ELF-1 (cell line): Measurements from ENCODE around the gene PCGF1.
"Not testable (repeated sequence)": the region's sequence is repeated elsewhere in the genome, so short reads cannot be mapped to it uniquely, and the experiment has no call there.

Source experiments
- DNase-seq: peaks from one replicate; pipeline ENCODE4 v3.0.0-alpha.2; 2016; ENCODE audit warnings: low read depth, low spot score

PCGF1 gene

GRCh38 chr2:74499940-74500577 lies 7.4 kb downstream of the PCGF1 start:
- no peak for DNase-seq

- DNase-seq: peak; percentile 34
These were observed 8.1 kb downstream of the PCGF1 start, which contains the start of gene LBX2 for GRCh38 chr2:74499267-74499939. Gene LBX2, minus strand, starts transcription at chr2:74499603. Its CDS starts 66 bp downstream, at chr2:74499537.

- DNase-seq: peak; percentile 89
These were observed 8.8 kb downstream of the PCGF1 start for GRCh38 chr2:74498500-74499266.

- DNase-seq: peak; percentile 81
These were observed 9.6 kb downstream of the PCGF1 start for GRCh38 chr2:74497777-74498499.

- DNase-seq: no peak
These were observed 10.3 kb downstream of the PCGF1 start for GRCh38 chr2:74496997-74497776.

GRCh38 chr2:74495440-74495839 lies 12.1 kb downstream of the PCGF1 start:
- DNase-seq: no peak

GRCh38 chr2:74493546-74493945 lies 13.9 kb downstream of the PCGF1 start:
- no peak for DNase-seq

- DNase-seq: no peak
These were observed 15.6 kb downstream of the PCGF1 start for GRCh38 chr2:74491648-74492544.

- DNase-seq: no peak
These were observed 17.6 kb downstream of the PCGF1 start for GRCh38 chr2:74489906-74490305.

GRCh38 chr2:74488643-74489481 lies 18.6 kb downstream of the PCGF1 start:
- DNase-seq: no peak

- no peak for DNase-seq
These were observed 21.4 kb downstream of the PCGF1 start for GRCh38 chr2:74486141-74486540.

- DNase-seq: not testable (repeated sequence)
These were observed 23.8 kb downstream of the PCGF1 start for GRCh38 chr2:74483675-74484164.

GRCh38 chr2:74482801-74483674 lies 24.5 kb downstream of the PCGF1 start, which contains the start of the genes CCDC142 and TTC31:
Gene CCDC142, minus strand, starts transcription at chr2:74482998. Its CDS starts 161 bp downstream, at chr2:74482837.
Gene TTC31, plus strand, starts transcription at chr2:74483081. Its CDS starts 15 bp downstream, at chr2:74483096.
- peak; percentile 97 for DNase-seq

- no peak for DNase-seq
These were observed 25.3 kb downstream of the PCGF1 start for GRCh38 chr2:74481961-74482800.

- DNase-seq: no peak
These were observed 26.1 kb downstream of the PCGF1 start for GRCh38 chr2:74481431-74481830.

GRCh38 chr2:74474899-74475298 lies 32.6 kb downstream of the PCGF1 start:
- DNase-seq: peak; percentile 51

- DNase-seq: no peak
These were observed 33.0 kb downstream of the PCGF1 start for GRCh38 chr2:74474481-74474880.
